ENCODE results near the gene CD80.
A peak's percentile ranks its signal among the peaks of the same experiment; 100 is the strongest.

CD80 gene

DNA sequence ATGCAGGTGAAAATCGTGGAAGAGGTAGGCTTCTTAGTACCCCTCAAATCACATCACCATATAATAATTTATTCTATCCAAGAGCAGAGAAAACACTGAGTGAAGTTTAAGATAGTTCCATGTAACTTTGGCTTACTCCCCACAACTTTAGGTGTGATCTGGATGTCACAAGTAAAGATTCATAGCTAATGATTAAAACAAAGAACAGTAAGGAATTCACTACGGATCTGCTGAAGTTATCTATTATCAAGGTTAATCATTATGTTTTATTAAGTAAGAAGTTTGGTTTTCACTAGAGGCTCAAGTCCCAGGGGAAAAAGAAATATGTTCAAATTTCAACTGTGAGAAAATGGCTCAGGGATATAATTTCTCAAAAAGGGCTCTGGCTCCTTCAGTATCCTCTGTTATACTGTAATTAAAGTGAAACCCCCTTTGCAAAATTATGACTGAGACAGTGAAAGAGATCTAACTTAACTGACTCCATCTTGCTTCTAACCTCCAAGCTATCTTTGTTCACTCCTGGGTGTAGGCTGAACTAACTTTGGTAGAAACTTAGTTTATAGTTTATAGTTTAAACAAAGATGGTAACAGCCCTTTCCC lies 17.1 kb downstream of the CD80 start:
- FAIRE-seq: no peak

- FAIRE-seq: no peak
Observed at GRCh38 chr3:119541547-119541946, 17.9 kb downstream of the CD80 start.

- FAIRE-seq: no peak
Observed at GRCh38 chr3:119538772-119539171, 20.6 kb downstream of the CD80 start.

DNA sequence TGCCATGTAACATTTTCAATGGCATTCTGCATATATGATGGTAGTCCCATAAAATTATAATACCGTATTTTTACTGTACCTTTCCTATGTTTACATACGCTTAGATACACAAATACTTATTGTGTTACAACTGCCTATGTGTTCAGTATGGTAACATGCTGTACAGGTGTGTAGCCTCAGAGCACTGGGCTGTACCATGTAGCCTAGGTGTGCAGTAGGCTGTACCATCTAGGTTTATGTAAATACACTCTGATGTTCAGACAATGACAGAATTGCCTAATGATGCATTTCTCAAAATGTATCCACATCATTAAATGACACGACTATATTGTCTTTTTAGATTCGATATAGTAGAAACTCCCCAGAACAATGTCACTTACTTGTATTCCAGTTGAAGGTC lies 22.7 kb downstream of the CD80 start:
- no peak for FAIRE-seq

DNA sequence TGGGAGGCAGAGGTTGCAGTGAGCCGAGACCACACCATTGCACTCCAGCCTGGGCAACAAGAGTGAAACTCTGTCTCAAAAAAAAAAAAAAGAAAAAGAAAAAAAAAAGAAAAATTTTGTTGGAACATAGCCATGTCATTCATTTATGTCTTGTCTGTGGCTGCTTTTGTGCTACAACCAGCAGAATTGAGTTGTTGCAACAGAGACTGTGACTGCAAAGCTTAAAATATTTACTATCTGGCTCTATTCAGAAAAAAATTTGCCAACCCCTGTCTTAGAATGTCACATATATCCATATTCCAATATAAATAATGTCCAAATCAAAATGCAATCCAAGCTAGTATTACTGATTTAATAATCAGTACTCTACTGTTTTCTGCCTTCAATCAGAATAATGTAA lies 25.1 kb downstream of the CD80 start:
- no peak for FAIRE-seq

- no peak for FAIRE-seq
Observed at GRCh38 chr3:119531151-119531550, 28.3 kb downstream of the CD80 start.

DNA sequence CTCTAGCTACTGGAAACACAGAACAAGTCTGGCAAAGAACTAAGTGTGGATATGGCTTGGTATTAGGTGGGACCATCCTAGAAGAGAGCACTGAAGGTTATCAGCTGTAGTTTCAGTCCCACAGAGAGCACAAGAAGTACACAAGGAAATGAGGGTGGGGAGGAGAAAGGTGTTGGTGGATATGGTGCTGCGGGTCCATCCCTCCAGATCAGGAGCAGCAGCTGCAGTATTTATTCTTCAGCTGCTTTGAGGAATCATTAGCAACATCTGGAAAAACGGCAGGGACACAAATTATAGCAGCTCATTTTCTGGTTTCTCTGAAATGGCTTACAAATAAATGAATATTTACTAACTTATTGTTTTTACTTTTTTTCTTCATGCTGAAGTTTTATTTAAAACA lies 29.0 kb downstream of the CD80 start:
- no peak for FAIRE-seq

- no peak for FAIRE-seq
Observed at GRCh38 chr3:119529883-119530282, 29.5 kb downstream of the CD80 start.

DNA sequence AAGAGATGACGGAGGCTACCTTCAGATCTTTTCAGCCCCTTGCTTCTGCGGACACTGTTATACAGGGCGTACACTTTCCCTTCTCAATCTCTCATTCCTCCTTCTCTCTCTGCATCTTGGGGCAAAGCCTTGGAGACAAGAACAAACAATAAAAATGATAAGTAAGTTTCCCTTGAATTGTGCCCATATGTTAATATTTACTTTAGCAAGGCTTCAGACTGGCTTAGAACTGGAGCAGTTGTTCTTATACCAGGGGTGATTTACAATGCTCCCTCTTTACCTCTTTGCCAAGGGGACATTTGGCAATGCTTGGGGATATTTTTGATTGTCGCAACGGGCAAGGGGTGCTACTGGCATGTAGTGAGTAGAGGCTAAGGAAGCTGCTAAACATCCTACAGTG lies 31.7 kb downstream of the CD80 start:
- no peak for FAIRE-seq

DNA sequence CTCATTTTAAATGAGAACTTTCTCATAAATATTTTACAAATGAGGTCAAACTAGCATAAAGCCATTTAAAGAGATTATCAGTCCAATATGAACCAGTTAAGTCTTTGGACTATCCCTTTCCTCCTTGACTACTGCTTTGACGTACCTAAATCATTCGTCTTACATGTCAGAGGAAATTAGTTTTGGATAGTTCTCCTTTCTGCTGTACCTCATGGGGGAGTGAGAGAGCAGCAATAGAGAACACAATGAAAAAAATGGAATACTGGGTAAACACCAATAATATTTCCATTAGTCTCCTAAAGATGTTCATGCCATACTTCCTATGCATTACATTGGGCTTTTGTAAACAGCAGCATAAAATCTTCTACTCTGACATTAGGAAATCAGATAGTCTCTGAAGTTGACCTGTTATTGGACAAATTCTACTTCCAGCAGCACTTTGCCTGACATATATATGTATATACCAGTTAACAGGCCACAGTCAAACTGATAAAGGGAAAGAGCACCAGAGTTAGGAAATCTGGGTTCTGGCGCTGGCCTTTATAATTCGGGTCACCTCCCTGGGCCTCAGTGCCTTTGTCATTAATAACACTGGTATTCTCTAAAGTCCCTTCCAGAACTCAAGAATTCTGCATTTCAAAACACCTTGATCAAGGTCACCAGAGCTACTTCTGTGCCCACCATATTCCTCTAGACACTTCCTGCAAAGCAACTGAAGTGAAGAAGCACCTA lies 34.3 kb downstream of the CD80 start:
- FAIRE-seq: no peak

DNA sequence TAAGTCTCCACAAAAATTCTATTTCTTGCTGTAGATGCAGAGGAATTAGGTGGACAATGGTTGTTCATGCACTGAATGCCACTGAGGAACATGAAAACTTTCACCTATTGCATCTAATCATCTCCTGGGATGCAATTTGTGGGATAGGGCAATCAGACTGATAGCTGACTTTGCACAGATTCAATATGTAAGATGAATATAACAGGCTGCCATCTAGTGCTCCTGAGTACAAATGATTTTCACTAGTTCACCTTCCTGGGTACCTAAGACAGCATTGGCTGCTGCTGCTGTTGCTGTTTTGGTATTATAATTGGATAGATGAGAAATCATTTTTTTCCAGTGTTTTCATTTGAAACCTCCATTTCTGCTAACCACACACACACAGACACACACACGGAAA lies 41.4 kb downstream of the CD80 start:
- FAIRE-seq: no peak

DNA sequence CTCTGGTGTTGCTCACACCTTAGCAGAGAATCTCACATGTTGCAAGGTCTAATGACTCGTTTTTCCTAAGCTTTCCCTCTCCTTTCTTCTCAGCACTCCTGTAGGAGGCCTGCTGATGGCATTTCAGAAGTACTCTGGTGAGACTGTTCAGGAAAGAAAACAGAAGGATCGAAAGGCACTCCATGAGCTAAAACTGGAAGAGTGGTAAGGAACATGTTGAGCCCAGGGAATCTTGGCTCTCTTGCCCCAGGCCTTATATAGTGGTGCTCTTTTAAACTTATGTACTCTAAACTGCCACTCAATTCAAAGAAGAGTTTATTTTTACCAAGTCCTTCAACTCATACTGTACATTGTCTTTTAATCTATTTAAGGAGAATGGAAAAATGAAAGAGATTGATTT lies 42.3 kb downstream of the CD80 start:
- no peak for FAIRE-seq

- FAIRE-seq: no peak
Observed at GRCh38 chr3:119514637-119515036, 44.8 kb downstream of the CD80 start.

GRCh38 chr3:119510690-119511089 lies 48.7 kb downstream of the CD80 start:
- no peak for FAIRE-seq

GRCh38 chr3:119508172-119508845 lies 51.1 kb downstream of the CD80 start:
- no peak for FAIRE-seq

GRCh38 chr3:119507404-119507803 lies 52.0 kb downstream of the CD80 start:
- no peak for FAIRE-seq

GRCh38 chr3:119506631-119507030 lies 52.8 kb downstream of the CD80 start:
- peak; percentile 49 for FAIRE-seq

DNA sequence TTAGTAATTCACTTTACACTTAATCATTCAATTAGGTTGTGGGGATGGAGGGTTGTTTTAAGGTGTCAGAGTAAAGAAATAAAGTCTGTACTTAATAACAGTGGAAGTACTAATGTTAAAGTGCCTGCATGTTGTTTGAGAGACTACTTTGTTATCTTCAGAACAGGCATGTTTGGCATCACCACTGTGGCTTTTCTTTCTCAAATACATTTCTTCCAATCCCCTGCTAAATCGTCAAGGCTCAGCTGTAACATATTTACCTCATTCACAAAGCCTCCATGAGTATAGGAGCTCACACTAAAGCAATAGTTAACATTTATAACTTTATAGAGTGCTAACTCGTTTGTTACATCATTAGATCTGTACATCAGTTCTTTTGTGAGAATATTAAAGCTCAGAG lies 58.5 kb downstream of the CD80 start:
- FAIRE-seq: no peak

GRCh38 chr3:119500265-119500664 lies 59.1 kb downstream of the CD80 start:
- FAIRE-seq: no peak

DNA sequence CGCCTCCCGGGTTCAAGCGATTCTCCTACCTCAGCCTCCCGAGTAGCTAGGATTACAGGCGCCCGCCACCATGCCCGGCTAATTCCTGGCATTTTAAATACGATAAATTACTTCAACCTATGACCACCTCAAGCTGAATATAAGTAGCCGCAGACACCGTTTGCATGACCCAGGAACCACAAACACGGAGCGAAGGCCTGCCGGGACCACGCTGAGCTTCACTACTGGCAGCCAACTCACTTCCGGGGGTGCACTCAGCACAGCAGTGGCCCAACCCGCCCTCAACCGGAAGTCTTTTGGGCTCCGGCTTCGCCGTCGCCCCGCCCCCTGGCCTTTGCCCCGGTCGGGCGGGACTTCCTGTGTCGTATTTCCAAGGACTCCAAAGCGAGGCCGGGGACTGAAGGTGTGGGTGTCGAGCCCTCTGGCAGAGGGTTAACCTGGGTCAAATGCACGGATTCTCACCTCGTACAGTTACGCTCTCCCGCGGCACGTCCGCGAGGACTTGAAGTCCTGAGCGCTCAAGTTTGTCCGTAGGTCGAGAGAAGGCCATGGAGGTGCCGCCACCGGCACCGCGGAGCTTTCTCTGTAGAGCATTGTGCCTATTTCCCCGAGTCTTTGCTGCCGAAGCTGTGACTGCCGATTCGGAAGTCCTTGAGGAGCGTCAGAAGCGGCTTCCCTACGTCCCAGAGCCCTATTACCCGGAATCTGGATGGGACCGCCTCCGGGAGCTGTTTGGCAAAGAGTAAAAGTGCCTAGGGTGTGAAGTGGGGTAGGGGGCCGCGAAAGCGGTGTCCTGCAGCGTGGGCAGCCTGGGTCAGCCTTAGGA lies 61.0 kb downstream of the CD80 start, which contains the start of gene TIMMDC1:
Gene TIMMDC1, plus strand, starts transcription at position 362 of the 826 bp plus-strand sequence. Its CDS starts 187 bp downstream, at position 549.
- FAIRE-seq: peak; percentile 96

- no peak for FAIRE-seq
Observed at GRCh38 chr3:119497820-119498185, 61.6 kb downstream of the CD80 start.

GRCh38 chr3:119494597-119494996 lies 64.8 kb downstream of the CD80 start:
- FAIRE-seq: no peak

DNA sequence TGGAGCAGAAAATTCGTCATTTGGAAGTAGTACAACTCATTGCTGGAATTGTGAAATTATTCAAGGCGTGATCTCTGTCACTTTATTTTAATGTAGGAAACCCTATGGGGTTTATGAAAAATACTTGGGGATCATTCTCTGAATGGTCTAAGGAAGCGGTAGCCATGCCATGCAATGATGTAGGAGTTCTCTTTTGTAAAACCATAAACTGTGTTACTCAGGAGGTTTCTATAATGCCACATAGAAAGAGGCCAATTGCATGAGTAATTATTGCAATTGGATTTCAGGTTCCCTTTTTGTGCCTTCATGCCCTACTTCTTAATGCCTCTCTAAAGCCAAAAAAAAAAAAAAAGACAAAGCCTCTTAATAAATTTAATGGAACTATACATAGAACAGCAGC lies 66.6 kb downstream of the CD80 start:
- FAIRE-seq: no peak
